ENCODE measurements around the gene STXBP5L. TPM values are rescaled to one million over a fixed set of nuclear protein-coding genes. Genes with fewer than 3 reads are reported as not detected.
"Not testable (repeated sequence)": the region's sequence is repeated elsewhere in the genome, so short reads cannot be mapped to it uniquely, and the experiment has no call there.

Gene STXBP5L
- total and polyA plus RNA-seq, 10 of the 15 experiments (the other 5 are each of a cell fraction or from before 2014, with no cell fraction given), result under 0.01 to 0.08 (median 0.04) TPM; not detected in 6

DNA sequence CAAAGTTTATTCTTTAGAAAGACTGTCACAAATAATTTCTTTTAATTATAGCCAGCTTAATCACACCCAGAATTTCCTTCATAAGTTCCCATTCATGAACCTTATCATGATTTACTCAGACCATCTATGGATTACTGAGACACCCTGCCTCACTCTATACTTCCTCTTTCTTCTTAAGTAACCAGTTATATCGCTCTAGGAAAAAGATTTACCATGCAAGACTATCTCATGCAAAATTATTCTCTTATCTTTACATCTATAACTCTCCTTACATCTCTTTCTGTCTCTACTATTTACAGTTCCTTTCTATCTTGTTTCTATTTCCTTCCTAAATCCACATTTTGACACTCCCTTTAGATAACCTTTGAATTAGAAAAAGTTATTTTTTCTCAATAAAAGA lies 321.0 kb downstream of the STXBP5L start (continued):
- no peak for TF ChIP-seq CHD2 (IDR thresholded peaks at IDR 0.05; ENCODE audit: borderline replicate concordance, low read depth, low read length)
- TF ChIP-seq JUND (IDR thresholded peaks at IDR 0.05; ENCODE audit: low read depth, low read length), result no peak
- TF ChIP-seq ASH2L (IDR thresholded peaks at IDR 0.05; ENCODE audit: borderline replicate concordance, low read depth), result no peak
- no peak for TF ChIP-seq NR2C1 (IDR thresholded peaks at IDR 0.05)
- TF ChIP-seq PML (IDR thresholded peaks at IDR 0.05; ENCODE audit: low read length), result no peak
- no peak for TF ChIP-seq CTCF (IDR thresholded peaks at IDR 0.05 in 2 of 3, conservative IDR thresholded peaks at IDR 0.05 in 1 of 3; ENCODE audit: control insufficient read depth in 2 of 3, extremely low read depth in 1 of 3, insufficient read depth in 1 of 3, low read depth in 3 of 3, low read length in 3 of 3)
- TF ChIP-seq MEF2B (IDR thresholded peaks at IDR 0.05; ENCODE audit: partially characterized antibody, poor library complexity, severe bottlenecking), result no peak
- TF ChIP-seq TBL1XR1 (IDR thresholded peaks at IDR 0.05; ENCODE audit: low read depth, low read length), result no peak
- TF ChIP-seq BCL3 (IDR thresholded peaks at IDR 0.05; ENCODE audit: borderline replicate concordance, insufficient read depth, low read depth, low read length, poor library complexity, severe bottlenecking), result no peak

DNA sequence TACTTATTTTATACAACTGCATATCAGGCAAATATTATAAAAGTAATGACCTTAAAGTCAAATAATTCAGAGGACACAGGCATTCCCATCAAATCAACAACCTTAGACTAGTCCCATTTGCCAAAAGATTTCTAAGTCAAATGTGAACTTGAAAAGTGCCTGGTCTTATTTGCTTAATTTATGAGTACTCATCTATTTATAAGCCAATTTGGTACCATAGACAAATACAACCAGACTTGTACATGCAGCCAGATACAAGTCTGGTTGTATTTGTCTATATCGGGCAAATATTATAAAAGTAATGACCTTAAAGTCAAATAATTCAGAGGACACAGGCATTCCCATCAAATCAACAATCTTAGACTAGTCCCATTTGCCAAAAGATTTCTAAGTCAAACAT lies 322.2 kb downstream of the STXBP5L start:
- POLR2A ChIA-PET; RAD21 ChIA-PET (ENCODE audit: unreplicated experiment); intact Hi-C loops (cut with micrococcal nuclease; ENCODE audit: unreplicated experiment); H3K79me2 ChIP-seq (ENCODE audit: control insufficient read depth, insufficient read depth, low read length); BruUV-seq (replicated peaks); DNase-seq (ENCODE audit: low read depth, low spot score); H3K9ac ChIP-seq (ENCODE audit: control insufficient read depth, insufficient read depth, low read length); H4K20me1 ChIP-seq (ENCODE audit: control insufficient read depth, insufficient read depth); in situ Hi-C loops (cut with MboI); H3K36me3 ChIP-seq (ENCODE audit: control insufficient read depth in 2 of 2, insufficient read depth in 2 of 2, low read length in 1 of 2); ATAC-seq; H3K9me3 ChIP-seq (replicated peaks; ENCODE audit: control insufficient read depth, insufficient read depth, low read length); FAIRE-seq; H3K4me3 ChIP-seq; H3K27me3 ChIP-seq (replicated peaks in 1 of 2; ENCODE audit: control insufficient read depth in 2 of 2, insufficient read depth in 2 of 2, low read length in 1 of 2); H2AFZ ChIP-seq (ENCODE audit: control insufficient read depth, low read depth, low read length); H3K27ac ChIP-seq (ENCODE audit: control insufficient read depth, insufficient read depth); H3K4me2 ChIP-seq (ENCODE audit: control insufficient read depth, insufficient read depth); H3K4me1 ChIP-seq (ENCODE audit: control insufficient read depth, insufficient read depth, low read length): not testable (repeated sequence)
- ChIA-PET CTCF (interaction anchor here (0.9 to 1.0 kb wide), 2 partner anchors 11 to 32 kb away, joined by 3 read pairs; no protein-coding TSS in a partner anchor), SMC1A (ENCODE audit: uncharacterized antibody, unreplicated experiment) (interaction anchor here (1.2 kb wide), 1 partner anchor 8 kb away, joined by 4 read pairs; no protein-coding TSS in a partner anchor)
- 97% methylated on average over 1 of the region's 1 CpG for WGBS (ENCODE audit: insufficient coverage, insufficient replicate concordance, low lambda C conversion rate, missing lambda C conversion rate)
